HepG2 (cell line): Measurements from ENCODE around the gene NXT1. TPM values are rescaled to one million over a fixed set of nuclear protein-coding genes. Genes with fewer than 3 reads are reported as not detected.

Source experiments
- CCDC6 ChIP-seq: sonication (generic); formaldehyde crosslinking; IDR thresholded peaks from 2 replicates; pipeline ENCODE4 v1.8.1; 2022; ENCODE audit warnings: mild to moderate bottlenecking, missing genetic modification reagents, moderate library complexity
- DNMT1 ChIP-seq: sonication (generic); formaldehyde crosslinking; IDR thresholded peaks from 2 replicates; pipeline ENCODE4 v1.5.1; 2020; ENCODE audit warnings: mild to moderate bottlenecking, missing genetic modification reagents
- KDM5A ChIP-seq: fragments of 200-600 bp; sonication (generic); IDR thresholded peaks from 2 replicates; pipeline ENCODE4 v1.7.0; 2018; ENCODE audit warnings: antibody characterized with exemption, mild to moderate bottlenecking, low read length, borderline replicate concordance
- KLF11 ChIP-seq: IDR thresholded peaks from 2 replicates; pipeline ENCODE4 v1.6.1; 2016; ENCODE audit warnings: missing compliant biosample characterization
- U2AF2 ChIP-seq: fragments of 200-400 bp; formaldehyde crosslinking; IDR thresholded peaks from 2 replicates; pipeline ENCODE4 v1.6.1; 2017; ENCODE audit warnings: low read depth, mild to moderate bottlenecking, low read length
- ZBTB8A ChIP-seq: sonication (generic); formaldehyde crosslinking; IDR thresholded peaks from 2 replicates; pipeline ENCODE4 v1.4.0; 2020; ENCODE audit warnings: mild to moderate bottlenecking, low read depth, missing genetic modification reagents, borderline replicate concordance
- ZNF564 ChIP-seq: sonication (generic); formaldehyde crosslinking; IDR thresholded peaks from 2 replicates; pipeline ENCODE4 v1.8.1; 2023; ENCODE audit warnings: mild to moderate bottlenecking, missing genetic modification reagents
- ZNF569 ChIP-seq: sonication (generic); formaldehyde crosslinking; IDR thresholded peaks from 2 replicates; pipeline ENCODE4 v1.5.0; 2020; ENCODE audit warnings: mild to moderate bottlenecking, missing genetic modification reagents, moderate library complexity, borderline replicate concordance
- ZNF720 ChIP-seq: sonication (generic); formaldehyde crosslinking; IDR thresholded peaks from 2 replicates; pipeline ENCODE4 v1.4.0; 2020; ENCODE audit warnings: missing genetic modification reagents
- polyA plus RNA-seq, 8 experiments: library from polyadenylated mRNA; depleted of rRNA in 3 of 8; stranded (reverse) in 7 of 8; unstranded in 1 of 8; fragments of >200 nt; fragmentation: Illumina TruSeq in 4 of 8; extraction: Trizol in 4 of 8; gene quantifications; 2 replicates each; pipeline versions ENCODE4 v1.2.1 to v1.2.3, GENCODE V29; 2011 to 2016; ENCODE audit warnings: low read depth in 4 of 8, missing spikeins in 1 of 8, mixed read lengths in 1 of 8; ENCODE audit not compliant: insufficient read depth in 1 of 8
- total RNA-seq, 5 experiments: library from RNA; depleted of rRNA; stranded (reverse); fragments of >200 nt; fragmentation: Illumina TruSeq; extraction: Trizol; gene quantifications; 2 replicates each; pipeline ENCODE4 v1.2.3, GENCODE V29; 2016; ENCODE audit warnings: low read depth in 1 of 5
- TF ChIP-seq, protein P1 (sequence below): sonication (generic); formaldehyde crosslinking; IDR thresholded peaks from 2 replicates; pipeline ENCODE4 v1.4.0; 2020; ENCODE audit warnings: missing genetic modification reagents
- TF ChIP-seq, protein P2 (sequence below): sonication (generic); formaldehyde crosslinking; IDR thresholded peaks from 2 replicates; pipeline ENCODE4 v1.5.1; 2020; ENCODE audit warnings: mild to moderate bottlenecking, missing genetic modification reagents, moderate library complexity
- TF ChIP-seq, protein P3 (sequence below): sonication (generic); formaldehyde crosslinking; IDR thresholded peaks from 2 replicates; pipeline ENCODE4 v1.9.0; 2022; ENCODE audit warnings: missing genetic modification reagents, mild to moderate bottlenecking, borderline replicate concordance
- TF ChIP-seq, protein P4 (sequence below): sonication (generic); formaldehyde crosslinking; IDR thresholded peaks from 2 replicates; pipeline ENCODE4 v1.4.0; 2020; ENCODE audit warnings: missing genetic modification reagents
- TF ChIP-seq, protein P5 (sequence below): sonication (generic); formaldehyde crosslinking; IDR thresholded peaks from 2 replicates; pipeline ENCODE4 v1.8.0; 2022; ENCODE audit warnings: missing genetic modification reagents, mild to moderate bottlenecking, moderate library complexity, borderline replicate concordance

Gene NXT1
- total and polyA plus RNA-seq, 2 of the 13 experiments (the other 11 are each of a cell fraction or from before 2014, with no cell fraction given) = 35.6 to 65.9 TPM

DNA sequence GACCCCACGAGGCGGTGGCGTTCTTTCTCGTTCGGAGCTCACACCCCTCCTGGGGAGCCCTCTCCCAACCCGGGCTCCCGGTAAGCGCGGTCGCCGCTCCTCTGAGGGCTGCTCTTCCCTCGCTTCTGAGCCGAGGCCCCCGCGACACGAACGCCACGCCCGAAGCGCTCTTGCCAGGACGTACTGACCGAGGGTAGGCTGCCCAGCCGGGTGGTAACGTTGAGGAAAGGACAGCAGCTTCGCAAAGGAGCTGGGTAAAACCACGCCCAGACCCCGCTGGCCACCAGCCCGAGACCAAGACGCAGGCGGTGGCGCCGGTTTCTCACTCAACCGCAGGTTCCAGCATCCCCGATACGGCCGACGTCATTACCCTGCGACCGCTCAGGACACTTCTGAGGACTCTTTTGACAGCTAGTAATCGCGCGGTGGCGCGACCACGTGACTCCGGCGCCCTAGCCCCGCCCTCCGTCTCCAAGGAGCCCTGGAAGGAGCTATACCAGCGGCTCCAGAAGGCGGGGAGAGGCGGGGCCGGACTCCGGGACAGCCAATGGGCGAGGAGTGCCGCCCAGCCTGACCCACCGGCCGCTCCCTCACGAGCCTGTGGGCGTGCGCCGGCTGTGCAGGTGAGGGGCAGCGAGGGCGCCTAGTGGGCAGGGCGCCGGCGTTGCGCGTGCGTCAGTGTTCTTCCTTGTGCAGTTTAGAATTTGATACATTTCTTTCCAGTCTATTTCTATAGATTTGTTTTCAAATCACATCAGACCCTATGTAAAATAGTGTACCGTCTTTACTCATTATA lies 7.4 kb downstream of the NXT1 start (continued):
- TF ChIP-seq, protein P1, sequence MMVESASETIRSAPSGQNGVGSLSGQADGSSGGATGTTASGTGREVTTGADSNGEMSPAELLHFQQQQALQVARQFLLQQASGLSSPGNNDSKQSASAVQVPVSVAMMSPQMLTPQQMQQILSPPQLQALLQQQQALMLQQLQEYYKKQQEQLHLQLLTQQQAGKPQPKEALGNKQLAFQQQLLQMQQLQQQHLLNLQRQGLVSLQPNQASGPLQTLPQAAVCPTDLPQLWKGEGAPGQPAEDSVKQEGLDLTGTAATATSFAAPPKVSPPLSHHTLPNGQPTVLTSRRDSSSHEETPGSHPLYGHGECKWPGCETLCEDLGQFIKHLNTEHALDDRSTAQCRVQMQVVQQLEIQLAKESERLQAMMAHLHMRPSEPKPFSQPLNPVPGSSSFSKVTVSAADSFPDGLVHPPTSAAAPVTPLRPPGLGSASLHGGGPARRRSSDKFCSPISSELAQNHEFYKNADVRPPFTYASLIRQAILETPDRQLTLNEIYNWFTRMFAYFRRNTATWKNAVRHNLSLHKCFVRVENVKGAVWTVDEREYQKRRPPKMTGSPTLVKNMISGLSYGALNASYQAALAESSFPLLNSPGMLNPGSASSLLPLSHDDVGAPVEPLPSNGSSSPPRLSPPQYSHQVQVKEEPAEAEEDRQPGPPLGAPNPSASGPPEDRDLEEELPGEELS (CRISPR knock-in tag) = peak; percentile 85
- TF ChIP-seq DNMT1 (CRISPR knock-in tag) (0 out of 2 replicates have a peak, but pooled peaks have one; percentile 59), KDM5A (peak; percentile 96), KLF11 (CRISPR knock-in tag) (peak; percentile 95), ZBTB8A (peak; percentile 18; the same call in 1 of the 2 replicates), ZNF564 (CRISPR knock-in tag) (no peak), ZNF720 (CRISPR knock-in tag) (no peak), ZNF569 (CRISPR knock-in tag) (no peak), U2AF2 (no peak), CCDC6 (CRISPR knock-in tag) (no peak)
- TF ChIP-seq, protein P2, sequence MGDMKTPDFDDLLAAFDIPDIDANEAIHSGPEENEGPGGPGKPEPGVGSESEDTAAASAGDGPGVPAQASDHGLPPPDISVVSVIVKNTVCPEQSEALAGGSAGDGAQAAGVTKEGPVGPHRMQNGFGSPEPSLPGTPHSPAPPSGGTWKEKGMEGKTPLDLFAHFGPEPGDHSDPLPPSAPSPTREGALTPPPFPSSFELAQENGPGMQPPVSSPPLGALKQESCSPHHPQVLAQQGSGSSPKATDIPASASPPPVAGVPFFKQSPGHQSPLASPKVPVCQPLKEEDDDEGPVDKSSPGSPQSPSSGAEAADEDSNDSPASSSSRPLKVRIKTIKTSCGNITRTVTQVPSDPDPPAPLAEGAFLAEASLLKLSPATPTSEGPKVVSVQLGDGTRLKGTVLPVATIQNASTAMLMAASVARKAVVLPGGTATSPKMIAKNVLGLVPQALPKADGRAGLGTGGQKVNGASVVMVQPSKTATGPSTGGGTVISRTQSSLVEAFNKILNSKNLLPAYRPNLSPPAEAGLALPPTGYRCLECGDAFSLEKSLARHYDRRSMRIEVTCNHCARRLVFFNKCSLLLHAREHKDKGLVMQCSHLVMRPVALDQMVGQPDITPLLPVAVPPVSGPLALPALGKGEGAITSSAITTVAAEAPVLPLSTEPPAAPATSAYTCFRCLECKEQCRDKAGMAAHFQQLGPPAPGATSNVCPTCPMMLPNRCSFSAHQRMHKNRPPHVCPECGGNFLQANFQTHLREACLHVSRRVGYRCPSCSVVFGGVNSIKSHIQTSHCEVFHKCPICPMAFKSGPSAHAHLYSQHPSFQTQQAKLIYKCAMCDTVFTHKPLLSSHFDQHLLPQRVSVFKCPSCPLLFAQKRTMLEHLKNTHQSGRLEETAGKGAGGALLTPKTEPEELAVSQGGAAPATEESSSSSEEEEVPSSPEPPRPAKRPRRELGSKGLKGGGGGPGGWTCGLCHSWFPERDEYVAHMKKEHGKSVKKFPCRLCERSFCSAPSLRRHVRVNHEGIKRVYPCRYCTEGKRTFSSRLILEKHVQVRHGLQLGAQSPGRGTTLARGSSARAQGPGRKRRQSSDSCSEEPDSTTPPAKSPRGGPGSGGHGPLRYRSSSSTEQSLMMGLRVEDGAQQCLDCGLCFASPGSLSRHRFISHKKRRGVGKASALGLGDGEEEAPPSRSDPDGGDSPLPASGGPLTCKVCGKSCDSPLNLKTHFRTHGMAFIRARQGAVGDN (CRISPR knock-in tag) = peak; percentile 95
- TF ChIP-seq, protein P3, sequence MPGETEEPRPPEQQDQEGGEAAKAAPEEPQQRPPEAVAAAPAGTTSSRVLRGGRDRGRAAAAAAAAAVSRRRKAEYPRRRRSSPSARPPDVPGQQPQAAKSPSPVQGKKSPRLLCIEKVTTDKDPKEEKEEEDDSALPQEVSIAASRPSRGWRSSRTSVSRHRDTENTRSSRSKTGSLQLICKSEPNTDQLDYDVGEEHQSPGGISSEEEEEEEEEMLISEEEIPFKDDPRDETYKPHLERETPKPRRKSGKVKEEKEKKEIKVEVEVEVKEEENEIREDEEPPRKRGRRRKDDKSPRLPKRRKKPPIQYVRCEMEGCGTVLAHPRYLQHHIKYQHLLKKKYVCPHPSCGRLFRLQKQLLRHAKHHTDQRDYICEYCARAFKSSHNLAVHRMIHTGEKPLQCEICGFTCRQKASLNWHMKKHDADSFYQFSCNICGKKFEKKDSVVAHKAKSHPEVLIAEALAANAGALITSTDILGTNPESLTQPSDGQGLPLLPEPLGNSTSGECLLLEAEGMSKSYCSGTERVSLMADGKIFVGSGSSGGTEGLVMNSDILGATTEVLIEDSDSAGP = peak; percentile 92
- TF ChIP-seq, protein P4, sequence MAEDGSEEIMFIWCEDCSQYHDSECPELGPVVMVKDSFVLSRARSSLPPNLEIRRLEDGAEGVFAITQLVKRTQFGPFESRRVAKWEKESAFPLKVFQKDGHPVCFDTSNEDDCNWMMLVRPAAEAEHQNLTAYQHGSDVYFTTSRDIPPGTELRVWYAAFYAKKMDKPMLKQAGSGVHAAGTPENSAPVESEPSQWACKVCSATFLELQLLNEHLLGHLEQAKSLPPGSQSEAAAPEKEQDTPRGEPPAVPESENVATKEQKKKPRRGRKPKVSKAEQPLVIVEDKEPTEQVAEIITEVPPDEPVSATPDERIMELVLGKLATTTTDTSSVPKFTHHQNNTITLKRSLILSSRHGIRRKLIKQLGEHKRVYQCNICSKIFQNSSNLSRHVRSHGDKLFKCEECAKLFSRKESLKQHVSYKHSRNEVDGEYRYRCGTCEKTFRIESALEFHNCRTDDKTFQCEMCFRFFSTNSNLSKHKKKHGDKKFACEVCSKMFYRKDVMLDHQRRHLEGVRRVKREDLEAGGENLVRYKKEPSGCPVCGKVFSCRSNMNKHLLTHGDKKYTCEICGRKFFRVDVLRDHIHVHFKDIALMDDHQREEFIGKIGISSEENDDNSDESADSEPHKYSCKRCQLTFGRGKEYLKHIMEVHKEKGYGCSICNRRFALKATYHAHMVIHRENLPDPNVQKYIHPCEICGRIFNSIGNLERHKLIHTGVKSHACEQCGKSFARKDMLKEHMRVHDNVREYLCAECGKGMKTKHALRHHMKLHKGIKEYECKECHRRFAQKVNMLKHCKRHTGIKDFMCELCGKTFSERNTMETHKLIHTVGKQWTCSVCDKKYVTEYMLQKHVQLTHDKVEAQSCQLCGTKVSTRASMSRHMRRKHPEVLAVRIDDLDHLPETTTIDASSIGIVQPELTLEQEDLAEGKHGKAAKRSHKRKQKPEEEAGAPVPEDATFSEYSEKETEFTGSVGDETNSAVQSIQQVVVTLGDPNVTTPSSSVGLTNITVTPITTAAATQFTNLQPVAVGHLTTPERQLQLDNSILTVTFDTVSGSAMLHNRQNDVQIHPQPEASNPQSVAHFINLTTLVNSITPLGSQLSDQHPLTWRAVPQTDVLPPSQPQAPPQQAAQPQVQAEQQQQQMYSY (CRISPR knock-in tag) = peak; percentile 80
- TF ChIP-seq, protein P5, sequence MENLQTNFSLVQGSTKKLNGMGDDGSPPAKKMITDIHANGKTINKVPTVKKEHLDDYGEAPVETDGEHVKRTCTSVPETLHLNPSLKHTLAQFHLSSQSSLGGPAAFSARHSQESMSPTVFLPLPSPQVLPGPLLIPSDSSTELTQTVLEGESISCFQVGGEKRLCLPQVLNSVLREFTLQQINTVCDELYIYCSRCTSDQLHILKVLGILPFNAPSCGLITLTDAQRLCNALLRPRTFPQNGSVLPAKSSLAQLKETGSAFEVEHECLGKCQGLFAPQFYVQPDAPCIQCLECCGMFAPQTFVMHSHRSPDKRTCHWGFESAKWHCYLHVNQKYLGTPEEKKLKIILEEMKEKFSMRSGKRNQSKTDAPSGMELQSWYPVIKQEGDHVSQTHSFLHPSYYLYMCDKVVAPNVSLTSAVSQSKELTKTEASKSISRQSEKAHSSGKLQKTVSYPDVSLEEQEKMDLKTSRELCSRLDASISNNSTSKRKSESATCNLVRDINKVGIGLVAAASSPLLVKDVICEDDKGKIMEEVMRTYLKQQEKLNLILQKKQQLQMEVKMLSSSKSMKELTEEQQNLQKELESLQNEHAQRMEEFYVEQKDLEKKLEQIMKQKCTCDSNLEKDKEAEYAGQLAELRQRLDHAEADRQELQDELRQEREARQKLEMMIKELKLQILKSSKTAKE (CRISPR knock-in tag) = no peak
